PFSK-1 (cell line): ENCODE results near the gene RPS3.

Source experiments
- FOXP2 ChIP-seq: optimal IDR thresholded peaks from 2 replicates; pipeline ENCODE3; 2011; ENCODE audit warnings: borderline replicate concordance, control low read depth, inconsistent platforms; ENCODE audit not compliant: insufficient read depth; ENCODE audit errors: extremely low read length, extremely low read depth
- POLR2AphosphoS5 ChIP-seq: IDR thresholded peaks from 2 replicates; pipeline ENCODE4 v1.6.1; 2012; ENCODE audit warnings: low read depth, mild to moderate bottlenecking, control low read depth, low read length, moderate library complexity
- REST ChIP-seq, 2 experiments: IDR thresholded peaks; 2 replicates each; pipeline versions ENCODE4 v1.6.1 to v1.8.0; 2011 to 2012; ENCODE audit warnings: low read depth in 2 of 2, low read length in 2 of 2, control low read depth in 1 of 2, inconsistent platforms in 1 of 2, mild to moderate bottlenecking in 1 of 2, moderate library complexity in 1 of 2; ENCODE audit not compliant: insufficient read depth in 1 of 2
- SIN3A ChIP-seq: IDR thresholded peaks from 2 replicates; pipeline ENCODE4 v1.6.1; 2012; ENCODE audit warnings: mild to moderate bottlenecking, low read length, moderate library complexity, borderline replicate concordance; ENCODE audit not compliant: insufficient read depth
- TAF1 ChIP-seq: IDR thresholded peaks from 2 replicates; pipeline ENCODE4 v1.6.1; 2012; ENCODE audit warnings: low read length, control low read depth, borderline replicate concordance; ENCODE audit not compliant: insufficient read depth

GRCh38 chr11:75450826-75451821 is 51.8 kb downstream of the RPS3 start:
- TF ChIP-seq POLR2AphosphoS5 (no peak), SIN3A (no peak), FOXP2 (no peak), TAF1 (no peak), REST (IDR thresholded peaks at IDR 0.05; ENCODE audit: insufficient read depth in 1 of 2, low read depth in 2 of 2, low read length in 2 of 2) (no peak)
